ENCODE results near the gene KANSL1. TPM values are rescaled to one million over a fixed set of nuclear protein-coding genes. Genes with fewer than 3 reads are reported as not detected.

The KANSL1 gene
- total RNA-seq, 1 experiment from 2014 or later, result 47.6 TPM

DNA sequence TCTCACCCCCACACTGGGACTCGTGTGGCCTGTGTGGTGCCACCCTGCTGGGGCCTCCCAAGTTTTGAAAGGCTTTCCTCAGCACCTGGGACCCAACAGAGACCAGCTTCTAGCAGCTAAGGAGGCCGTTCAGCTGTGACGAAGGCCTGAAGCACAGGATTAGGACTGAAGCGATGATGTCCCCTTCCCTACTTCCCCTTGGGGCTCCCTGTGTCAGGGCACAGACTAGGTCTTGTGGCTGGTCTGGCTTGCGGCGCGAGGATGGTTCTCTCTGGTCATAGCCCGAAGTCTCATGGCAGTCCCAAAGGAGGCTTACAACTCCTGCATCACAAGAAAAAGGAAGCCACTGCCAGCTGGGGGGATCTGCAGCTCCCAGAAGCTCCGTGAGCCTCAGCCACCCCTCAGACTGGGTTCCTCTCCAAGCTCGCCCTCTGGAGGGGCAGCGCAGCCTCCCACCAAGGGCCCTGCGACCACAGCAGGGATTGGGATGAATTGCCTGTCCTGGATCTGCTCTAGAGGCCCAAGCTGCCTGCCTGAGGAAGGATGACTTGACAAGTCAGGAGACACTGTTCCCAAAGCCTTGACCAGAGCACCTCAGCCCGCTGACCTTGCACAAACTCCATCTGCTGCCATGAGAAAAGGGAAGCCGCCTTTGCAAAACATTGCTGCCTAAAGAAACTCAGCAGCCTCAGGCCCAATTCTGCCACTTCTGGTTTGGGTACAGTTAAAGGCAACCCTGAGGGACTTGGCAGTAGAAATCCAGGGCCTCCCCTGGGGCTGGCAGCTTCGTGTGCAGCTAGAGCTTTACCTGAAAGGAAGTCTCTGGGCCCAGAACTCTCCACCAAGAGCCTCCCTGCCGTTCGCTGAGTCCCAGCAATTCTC lies 166.8 kb downstream of the KANSL1 start:
- no peak overlapping the region for H2AFZ ChIP-seq (ENCODE audit: low read length)
- H3K9ac ChIP-seq (ENCODE audit: low read length), result no peak overlapping the region
- ChIA-PET POLR2A (ENCODE audit: unreplicated experiment) (no interaction called here), CTCF (no interaction called here)
- H3K9me3 ChIP-seq (ENCODE audit: low read length), result no peaks in the 10 kb centered on the region
- H3K4me3 ChIP-seq (ENCODE audit: low read length), result no peak overlapping the region
- no peaks in the 10 kb centered on the region for H3K27me3 ChIP-seq (ENCODE audit: low read length)
- DNase-seq (no peak), ATAC-seq (no peak)
- no peaks in the 10 kb centered on the region for H3K9me2 ChIP-seq (replicated peaks; ENCODE audit: low read length)
- H3K36me3 ChIP-seq (ENCODE audit: low read depth, low read length), result peaks cover 27% of the 10 kb centered on the region
- no peaks in the 10 kb centered on the region for H3K79me2 ChIP-seq (ENCODE audit: low read length)
- no peaks in the 10 kb centered on the region for H4K20me1 ChIP-seq (ENCODE audit: low read length)
- intact Hi-C loops (cut with micrococcal nuclease), result no loop called here
- H3K4me1 ChIP-seq (ENCODE audit: insufficient read depth, low read length), result no peaks in the 10 kb centered on the region
- no TSS peak for BruUV-seq (replicated peaks)
- no peak overlapping the region for H3K27ac ChIP-seq (ENCODE audit: low read length)
- TF ChIP-seq, protein P1, sequence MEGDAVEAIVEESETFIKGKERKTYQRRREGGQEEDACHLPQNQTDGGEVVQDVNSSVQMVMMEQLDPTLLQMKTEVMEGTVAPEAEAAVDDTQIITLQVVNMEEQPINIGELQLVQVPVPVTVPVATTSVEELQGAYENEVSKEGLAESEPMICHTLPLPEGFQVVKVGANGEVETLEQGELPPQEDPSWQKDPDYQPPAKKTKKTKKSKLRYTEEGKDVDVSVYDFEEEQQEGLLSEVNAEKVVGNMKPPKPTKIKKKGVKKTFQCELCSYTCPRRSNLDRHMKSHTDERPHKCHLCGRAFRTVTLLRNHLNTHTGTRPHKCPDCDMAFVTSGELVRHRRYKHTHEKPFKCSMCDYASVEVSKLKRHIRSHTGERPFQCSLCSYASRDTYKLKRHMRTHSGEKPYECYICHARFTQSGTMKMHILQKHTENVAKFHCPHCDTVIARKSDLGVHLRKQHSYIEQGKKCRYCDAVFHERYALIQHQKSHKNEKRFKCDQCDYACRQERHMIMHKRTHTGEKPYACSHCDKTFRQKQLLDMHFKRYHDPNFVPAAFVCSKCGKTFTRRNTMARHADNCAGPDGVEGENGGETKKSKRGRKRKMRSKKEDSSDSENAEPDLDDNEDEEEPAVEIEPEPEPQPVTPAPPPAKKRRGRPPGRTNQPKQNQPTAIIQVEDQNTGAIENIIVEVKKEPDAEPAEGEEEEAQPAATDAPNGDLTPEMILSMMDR (conservative IDR thresholded peaks at IDR 0.05; ENCODE audit: low read depth, low read length), result no peak
- no peak for TF ChIP-seq EZH2phosphoT487 (IDR thresholded peaks at IDR 0.05; ENCODE audit: borderline replicate concordance, low read length)
- TF ChIP-seq EZH2 (IDR thresholded peaks at IDR 0.05; ENCODE audit: low read length, unreplicated experiment), result no peak
- H3K4me2 ChIP-seq (ENCODE audit: low read length), result no peak overlapping the region
- no peaks in the 10 kb centered on the region for H3F3A ChIP-seq (ENCODE audit: low read length, unreplicated experiment)

DNA sequence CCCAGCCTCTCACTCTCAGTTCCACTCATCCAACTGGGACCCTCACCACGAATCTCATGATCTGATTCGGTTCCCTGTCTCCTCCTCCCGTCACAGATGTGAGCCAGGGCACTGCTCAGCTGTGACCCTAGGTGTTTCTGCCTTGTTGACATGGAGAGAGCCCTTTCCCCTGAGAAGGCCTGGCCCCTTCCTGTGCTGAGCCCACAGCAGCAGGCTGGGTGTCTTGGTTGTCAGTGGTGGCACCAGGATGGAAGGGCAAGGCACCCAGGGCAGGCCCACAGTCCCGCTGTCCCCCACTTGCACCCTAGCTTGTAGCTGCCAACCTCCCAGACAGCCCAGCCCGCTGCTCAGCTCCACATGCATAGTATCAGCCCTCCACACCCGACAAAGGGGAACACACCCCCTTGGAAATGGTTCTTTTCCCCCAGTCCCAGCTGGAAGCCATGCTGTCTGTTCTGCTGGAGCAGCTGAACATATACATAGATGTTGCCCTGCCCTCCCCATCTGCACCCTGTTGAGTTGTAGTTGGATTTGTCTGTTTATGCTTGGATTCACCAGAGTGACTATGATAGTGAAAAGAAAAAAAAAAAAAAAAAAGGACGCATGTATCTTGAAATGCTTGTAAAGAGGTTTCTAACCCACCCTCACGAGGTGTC lies 167.6 kb downstream of the KANSL1 start:
- H2AFZ ChIP-seq (ENCODE audit: low read length), result no peak overlapping the region
- H3K9ac ChIP-seq (ENCODE audit: low read length), result no peak overlapping the region
- H4K20me1 ChIP-seq (ENCODE audit: low read length), result no peaks in the 10 kb centered on the region
- H3K4me3 ChIP-seq (ENCODE audit: low read length), result no peak overlapping the region
- no peaks in the 10 kb centered on the region for H3K4me1 ChIP-seq (ENCODE audit: insufficient read depth, low read length)
- TF ChIP-seq, protein P1 (conservative IDR thresholded peaks at IDR 0.05; ENCODE audit: low read depth, low read length), result no peak
- TF ChIP-seq EZH2phosphoT487 (IDR thresholded peaks at IDR 0.05; ENCODE audit: borderline replicate concordance, low read length) (no peak), EZH2 (IDR thresholded peaks at IDR 0.05; ENCODE audit: low read length, unreplicated experiment) (no peak)
- no peak overlapping the region for H3K4me2 ChIP-seq (ENCODE audit: low read length)
- H3K9me2 ChIP-seq (replicated peaks; ENCODE audit: low read length), result no peaks in the 10 kb centered on the region
- no peaks in the 10 kb centered on the region for H3F3A ChIP-seq (ENCODE audit: low read length, unreplicated experiment)
- CTCF ChIA-PET, result no interaction called here
- peaks cover 19% of the 10 kb centered on the region for H3K36me3 ChIP-seq (ENCODE audit: low read depth, low read length)
- H3K27me3 ChIP-seq (ENCODE audit: low read length), result no peaks in the 10 kb centered on the region
- BruUV-seq (replicated peaks), result no TSS peak
- no peak overlapping the region for H3K27ac ChIP-seq (ENCODE audit: low read length)
- H3K79me2 ChIP-seq (ENCODE audit: low read length), result no peaks in the 10 kb centered on the region
- intact Hi-C loops (cut with micrococcal nuclease), result no loop called here
- no peaks in the 10 kb centered on the region for H3K9me3 ChIP-seq (ENCODE audit: low read length)
- DNase-seq (no peak), ATAC-seq (no peak)
- POLR2A ChIA-PET (ENCODE audit: unreplicated experiment), result interaction anchor here (0.5 kb wide), 1 partner anchor 167 kb away, joined by 4 read pairs; the partner anchor contains the start of gene KANSL1

DNA sequence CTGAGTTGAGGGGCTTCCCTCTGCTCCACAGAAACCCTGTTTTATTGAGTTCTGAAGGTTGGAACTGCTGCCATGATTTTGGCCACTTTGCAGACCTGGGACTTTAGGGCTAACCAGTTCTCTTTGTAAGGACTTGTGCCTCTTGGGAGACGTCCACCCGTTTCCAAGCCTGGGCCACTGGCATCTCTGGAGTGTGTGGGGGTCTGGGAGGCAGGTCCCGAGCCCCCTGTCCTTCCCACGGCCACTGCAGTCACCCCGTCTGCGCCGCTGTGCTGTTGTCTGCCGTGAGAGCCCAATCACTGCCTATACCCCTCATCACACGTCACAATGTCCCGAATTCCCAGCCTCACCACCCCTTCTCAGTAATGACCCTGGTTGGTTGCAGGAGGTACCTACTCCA lies 168.2 kb downstream of the KANSL1 start:
- Histone ChIP-seq H4K20me1 (ENCODE audit: low read length) (no peaks in the 10 kb centered on the region), H3K4me2 (ENCODE audit: low read length) (no peak overlapping the region), H3K9me3 (ENCODE audit: low read length) (no peaks in the 10 kb centered on the region), H3K27me3 (ENCODE audit: low read length) (no peaks in the 10 kb centered on the region), H3K36me3 (ENCODE audit: low read depth, low read length) (peaks cover 14% of the 10 kb centered on the region), H3K4me3 (ENCODE audit: low read length) (no peak overlapping the region), H3F3A (ENCODE audit: low read length, unreplicated experiment) (no peaks in the 10 kb centered on the region), H3K4me1 (ENCODE audit: insufficient read depth, low read length) (no peaks in the 10 kb centered on the region), H3K9ac (ENCODE audit: low read length) (no peak overlapping the region), H2AFZ (ENCODE audit: low read length) (no peak overlapping the region), H3K79me2 (ENCODE audit: low read length) (no peaks in the 10 kb centered on the region), H3K9me2 (replicated peaks; ENCODE audit: low read length) (no peaks in the 10 kb centered on the region), H3K27ac (ENCODE audit: low read length) (no peak overlapping the region)
- ChIA-PET POLR2A (ENCODE audit: unreplicated experiment) (no interaction called here), CTCF (no interaction called here)
- intact Hi-C loops (cut with micrococcal nuclease), result no loop called here
- DNase-seq (no peak), ATAC-seq (no peak)
- TF ChIP-seq EZH2 (IDR thresholded peaks at IDR 0.05; ENCODE audit: low read length, unreplicated experiment) (no peak), EZH2phosphoT487 (IDR thresholded peaks at IDR 0.05; ENCODE audit: borderline replicate concordance, low read length) (no peak)
- TF ChIP-seq, protein P1 (conservative IDR thresholded peaks at IDR 0.05; ENCODE audit: low read depth, low read length), result no peak
- no TSS peak for BruUV-seq (replicated peaks)

Data from PC-3 (cell line).